ENCODE results near the gene KLHL40. TPM values are rescaled to one million over a fixed set of nuclear protein-coding genes. Genes with fewer than 3 reads are reported as not detected.

KLHL40 gene
- total RNA-seq, 1 experiment from 2014 or later, result not detected

GRCh38 chr3:42723219-42723618 is 37.9 kb downstream of the KLHL40 start:
- CTCF ChIA-PET, result interaction anchor here (0.6 kb wide), 3 partner anchors 8 to 602 kb away, joined by 3 to 5 read pairs (median 3); no protein-coding TSS in a partner anchor
- Mint-ChIP-seq H3K27me3 (ENCODE audit: unreplicated experiment) (no peaks in the 10 kb centered on the region), H3K4me3 (ENCODE audit: low read depth, unreplicated experiment) (no peak overlapping the region), H3K9me3 (ENCODE audit: low read depth, unreplicated experiment) (no peaks in the 10 kb centered on the region), H3K36me3 (ENCODE audit: insufficient read depth, unreplicated experiment) (no peaks in the 10 kb centered on the region), H3K4me1 (ENCODE audit: low read depth, unreplicated experiment) (no peaks in the 10 kb centered on the region), H3K27ac (ENCODE audit: unreplicated experiment) (no peak overlapping the region)
- no peak for TF ChIP-seq CTCF (IDR thresholded peaks at IDR 0.05; ENCODE audit: unreplicated experiment)
- no peak for DNase-seq
- no TSS peak for BruUV-seq (replicated peaks)
- intact Hi-C loops (cut with micrococcal nuclease; ENCODE audit: unreplicated experiment), result no loop called here

DNA sequence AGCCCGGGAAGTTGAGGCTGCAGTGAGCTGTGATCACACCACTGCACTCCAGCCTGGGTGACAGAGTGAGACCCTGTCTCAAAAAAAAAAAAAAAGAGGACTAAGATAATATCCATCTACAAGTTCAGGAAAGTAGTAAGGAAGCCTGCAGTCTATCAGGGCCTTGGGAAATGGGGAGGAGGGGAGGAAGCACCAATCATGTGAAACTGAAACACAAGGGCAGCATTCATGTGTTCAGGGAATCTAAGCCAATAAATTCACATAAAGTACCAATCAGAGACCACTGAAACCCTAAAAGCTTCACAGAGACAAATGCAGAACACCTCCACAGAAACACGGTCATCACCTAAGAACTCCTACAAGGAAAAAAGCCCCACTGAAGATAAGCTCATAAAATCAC is 40.1 kb downstream of the KLHL40 start:
- Mint-ChIP-seq H3K4me3 (ENCODE audit: low read depth, unreplicated experiment) (no peak overlapping the region), H3K4me1 (ENCODE audit: low read depth, unreplicated experiment) (no peaks in the 10 kb centered on the region), H3K27me3 (ENCODE audit: unreplicated experiment) (no peaks in the 10 kb centered on the region), H3K27ac (ENCODE audit: unreplicated experiment) (no peak overlapping the region), H3K36me3 (ENCODE audit: insufficient read depth, unreplicated experiment) (peaks cover 8% of the 10 kb centered on the region), H3K9me3 (ENCODE audit: low read depth, unreplicated experiment) (no peaks in the 10 kb centered on the region)
- CTCF ChIA-PET, result interaction anchor here (0.6 kb wide), 1 partner anchor 10 kb away, joined by 3 read pairs; no protein-coding TSS in a partner anchor
- DNase-seq, result no peak
- no TSS peak for BruUV-seq (replicated peaks)
- intact Hi-C loops (cut with micrococcal nuclease; ENCODE audit: unreplicated experiment), result no loop called here
- no peak for TF ChIP-seq CTCF (IDR thresholded peaks at IDR 0.05; ENCODE audit: unreplicated experiment)

DNA sequence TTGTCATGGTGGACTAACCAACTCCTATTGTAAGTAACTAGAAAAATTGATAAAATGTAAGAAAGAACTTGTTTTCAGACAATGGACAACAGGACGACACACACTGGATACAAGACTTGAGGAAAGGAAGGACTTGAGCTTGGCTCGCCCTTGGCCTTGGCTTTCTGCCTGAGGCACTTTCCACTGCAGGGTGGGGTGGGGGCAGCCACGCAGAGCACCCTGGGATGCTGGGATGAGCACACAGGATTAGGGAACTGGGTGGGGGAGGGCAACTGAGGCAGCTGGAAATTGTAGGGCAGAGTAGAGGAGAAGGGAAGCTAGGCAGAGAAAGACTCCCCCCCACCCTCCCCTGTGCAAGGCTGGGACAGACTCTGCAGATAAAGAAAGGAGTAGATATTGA is 42.7 kb downstream of the KLHL40 start:
- TF ChIP-seq CTCF (IDR thresholded peaks at IDR 0.05; ENCODE audit: unreplicated experiment), result no peak
- CTCF ChIA-PET, result no interaction called here
- H3K27me3 Mint-ChIP-seq (ENCODE audit: unreplicated experiment), result no peaks in the 10 kb centered on the region
- peaks cover 8% of the 10 kb centered on the region for H3K36me3 Mint-ChIP-seq (ENCODE audit: insufficient read depth, unreplicated experiment)
- intact Hi-C loops (cut with micrococcal nuclease; ENCODE audit: unreplicated experiment), result no loop called here
- DNase-seq, result no peak
- BruUV-seq (replicated peaks), result no TSS peak
- peaks cover 10% of the 10 kb centered on the region for H3K4me1 Mint-ChIP-seq (ENCODE audit: low read depth, unreplicated experiment)
- no peak overlapping the region for H3K4me3 Mint-ChIP-seq (ENCODE audit: low read depth, unreplicated experiment)
- H3K9me3 Mint-ChIP-seq (ENCODE audit: low read depth, unreplicated experiment), result no peaks in the 10 kb centered on the region
- H3K27ac Mint-ChIP-seq (ENCODE audit: unreplicated experiment), result no peak overlapping the region

DNA sequence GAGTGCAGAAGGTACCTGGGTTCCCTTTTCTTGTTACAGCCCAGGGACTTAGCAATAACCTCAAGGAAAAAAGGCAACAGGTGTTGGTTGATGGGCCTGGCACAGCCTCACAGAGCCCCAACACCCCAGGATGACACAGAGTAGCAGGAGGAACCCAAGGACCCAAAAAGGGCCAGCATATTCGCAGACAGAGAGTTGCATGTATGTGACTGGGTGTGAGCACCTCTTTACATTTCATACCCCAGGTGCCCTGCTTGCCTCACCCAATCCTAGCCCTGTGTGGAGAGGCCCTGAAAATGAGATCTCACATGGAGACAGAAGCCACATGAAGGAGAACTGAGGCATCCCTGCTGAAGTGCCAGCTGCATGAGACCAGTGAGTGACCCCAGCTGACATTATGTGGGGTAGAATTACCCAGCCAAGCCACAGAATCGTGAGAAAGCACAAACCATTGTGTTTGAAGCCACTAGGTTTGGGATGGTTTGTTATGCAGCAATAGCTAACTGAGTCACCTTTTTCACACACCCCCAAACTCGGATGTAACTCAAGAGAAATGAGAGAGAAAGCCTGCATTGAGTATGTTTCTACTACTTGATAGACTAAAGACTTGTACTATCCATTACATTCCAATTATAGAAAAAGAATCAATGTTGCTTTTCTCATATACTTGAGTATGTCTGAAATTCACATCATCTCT is 43.5 kb downstream of the KLHL40 start:
- Mint-ChIP-seq H3K36me3 (ENCODE audit: insufficient read depth, unreplicated experiment) (peaks cover 8% of the 10 kb centered on the region), H3K9me3 (ENCODE audit: low read depth, unreplicated experiment) (no peaks in the 10 kb centered on the region), H3K4me1 (ENCODE audit: low read depth, unreplicated experiment) (peaks cover 10% of the 10 kb centered on the region), H3K27me3 (ENCODE audit: unreplicated experiment) (no peaks in the 10 kb centered on the region), H3K27ac (ENCODE audit: unreplicated experiment) (no peak overlapping the region), H3K4me3 (ENCODE audit: low read depth, unreplicated experiment) (no peak overlapping the region)
- no TSS peak for BruUV-seq (replicated peaks)
- CTCF ChIA-PET, result no interaction called here
- intact Hi-C loops (cut with micrococcal nuclease; ENCODE audit: unreplicated experiment), result no loop called here
- TF ChIP-seq CTCF (IDR thresholded peaks at IDR 0.05; ENCODE audit: unreplicated experiment), result no peak
- no peak for DNase-seq
